ENCODE measurements around the gene MATN1. TPM values are rescaled to one million over a fixed set of nuclear protein-coding genes. Genes with fewer than 3 reads are reported as not detected.

The MATN1 gene
- total and polyA plus RNA-seq, 2 experiments from 2014 or later = 0.36 to 1.4 TPM

- Histone ChIP-seq H3K4me3 (no peak overlapping the region), H3K27me3 (no peaks in the 10 kb centered on the region), H3K36me3 (no peaks in the 10 kb centered on the region), H3K4me1 (ENCODE audit: low read depth) (peaks cover 6% of the 10 kb centered on the region), H3K9me3 (ENCODE audit: low read depth) (no peaks in the 10 kb centered on the region), H3K27ac (peak overlapping the region; percentile 3)
- DNase-seq (ENCODE audit: low read depth in 1 of 2, low spot score in 1 of 2) = peak in 1 of 2 donors; percentile 8
- TF ChIP-seq CTCF (IDR thresholded peaks at IDR 0.05; ENCODE audit: low read depth, low read length) = no peak
Observed at GRCh38 chr1:30698401-30698981, 24.9 kb downstream of the MATN1 start.

GRCh38 chr1:30697571-30698376, 25.6 kb downstream of the MATN1 start:
- Histone ChIP-seq H3K36me3 (no peaks in the 10 kb centered on the region), H3K27ac (peak overlapping the region; percentile 3), H3K4me1 (ENCODE audit: low read depth) (peaks cover 6% of the 10 kb centered on the region), H3K4me3 (no peak overlapping the region), H3K27me3 (no peaks in the 10 kb centered on the region), H3K9me3 (ENCODE audit: low read depth) (no peaks in the 10 kb centered on the region)
- TF ChIP-seq CTCF (IDR thresholded peaks at IDR 0.05; ENCODE audit: low read depth, low read length) = no peak
- peak; percentile 42 to 59 for DNase-seq (ENCODE audit: low read depth in 1 of 2, low spot score in 1 of 2)

- TF ChIP-seq CTCF (IDR thresholded peaks at IDR 0.05; ENCODE audit: low read depth, low read length) = no peak
- DNase-seq (ENCODE audit: low read depth in 1 of 2, low spot score in 1 of 2) = no peak
- Histone ChIP-seq H3K27me3 (no peaks in the 10 kb centered on the region), H3K9me3 (ENCODE audit: low read depth) (no peaks in the 10 kb centered on the region), H3K36me3 (no peaks in the 10 kb centered on the region), H3K27ac (no peak overlapping the region), H3K4me3 (no peak overlapping the region), H3K4me1 (ENCODE audit: low read depth) (peaks cover 6% of the 10 kb centered on the region)
Observed at GRCh38 chr1:30696831-30697230, 26.6 kb downstream of the MATN1 start.

- Histone ChIP-seq H3K4me3 (no peak overlapping the region), H3K9me3 (ENCODE audit: low read depth) (no peaks in the 10 kb centered on the region), H3K4me1 (ENCODE audit: low read depth) (peaks cover 6% of the 10 kb centered on the region), H3K27me3 (no peaks in the 10 kb centered on the region), H3K27ac (no peak overlapping the region), H3K36me3 (no peaks in the 10 kb centered on the region)
- TF ChIP-seq CTCF (IDR thresholded peaks at IDR 0.05; ENCODE audit: low read depth, low read length) = no peak
- DNase-seq (ENCODE audit: low read depth in 1 of 2, low spot score in 1 of 2) = peak in 1 of 2 donors; percentile 12
Observed at GRCh38 chr1:30695439-30695841, 27.9 kb downstream of the MATN1 start.

- no peaks in the 10 kb centered on the region for H3K36me3 ChIP-seq
- no peak overlapping the region for H3K4me3 ChIP-seq
- H3K4me1 ChIP-seq (ENCODE audit: low read depth) = peaks cover 12% of the 10 kb centered on the region
- DNase-seq (ENCODE audit: low read depth in 1 of 2, low spot score in 1 of 2) = no peak
- no peaks in the 10 kb centered on the region for H3K27me3 ChIP-seq
- no peak for TF ChIP-seq CTCF (IDR thresholded peaks at IDR 0.05; ENCODE audit: low read depth, low read length)
- H3K9me3 ChIP-seq (ENCODE audit: low read depth) = no peaks in the 10 kb centered on the region
- H3K27ac ChIP-seq = no peak overlapping the region
Observed at GRCh38 chr1:30694280-30695175, 28.9 kb downstream of the MATN1 start.
